ENCODE data around the gene IL1RAP. TPM values are rescaled to one million over a fixed set of nuclear protein-coding genes. Genes with fewer than 3 reads are reported as not detected.

IL1RAP gene
- total and polyA plus RNA-seq, 2 experiments from 2014 or later: 3.6 to 5.0 TPM

- Histone ChIP-seq H3K4me1 (ENCODE audit: insufficient read depth) (no peaks in the 10 kb centered on the region; the same call in 1 of the 2 replicates), H3F3A (replicated peaks; ENCODE audit: low read depth) (no peaks in the 10 kb centered on the region), H3K79me2 (replicated peaks; ENCODE audit: insufficient read depth) (no peaks in the 10 kb centered on the region), H3K27me3 (ENCODE audit: insufficient read depth) (no peaks in the 10 kb centered on the region), H3K27ac (ENCODE audit: low read depth) (no peak overlapping the region), H3K36me3 (ENCODE audit: insufficient read depth) (no peaks in the 10 kb centered on the region), H3K4me2 (no peak overlapping the region), H2AFZ (no peak overlapping the region), H3K9me2 (ENCODE audit: insufficient read depth) (no peaks in the 10 kb centered on the region), H4K20me1 (replicated peaks; ENCODE audit: insufficient read depth) (no peaks in the 10 kb centered on the region), H3K4me3 (no peak overlapping the region)
- Mint-ChIP-seq H3K4me1 (peaks cover 5% of the 10 kb centered on the region; the same call in 2 of the 3 replicates), H3K27ac (no peak overlapping the region), H3K9me3 (no peaks in the 10 kb centered on the region), H3K27me3 (ENCODE audit: insufficient read depth, low read depth, poor library complexity) (no peaks in the 10 kb centered on the region), H3K4me3 (no peak overlapping the region), H3K36me3 (ENCODE audit: low read depth) (no peaks in the 10 kb centered on the region)
- DNase-seq (ENCODE audit: low spot score): no peak
- no peak for ATAC-seq
- TF ChIP-seq REST (IDR thresholded peaks at IDR 0.05; ENCODE audit: unreplicated experiment): no peak
- TF ChIP-seq ZNF114 (CRISPR knock-in tag; IDR thresholded peaks at IDR 0.05): no peak
- TF ChIP-seq ZNF331 (CRISPR knock-in tag; IDR thresholded peaks at IDR 0.05; ENCODE audit: low read depth): no peak
- TF ChIP-seq EZH2 (IDR thresholded peaks at IDR 0.05; ENCODE audit: low read depth, unreplicated experiment): no peak
- TF ChIP-seq, protein P1, sequence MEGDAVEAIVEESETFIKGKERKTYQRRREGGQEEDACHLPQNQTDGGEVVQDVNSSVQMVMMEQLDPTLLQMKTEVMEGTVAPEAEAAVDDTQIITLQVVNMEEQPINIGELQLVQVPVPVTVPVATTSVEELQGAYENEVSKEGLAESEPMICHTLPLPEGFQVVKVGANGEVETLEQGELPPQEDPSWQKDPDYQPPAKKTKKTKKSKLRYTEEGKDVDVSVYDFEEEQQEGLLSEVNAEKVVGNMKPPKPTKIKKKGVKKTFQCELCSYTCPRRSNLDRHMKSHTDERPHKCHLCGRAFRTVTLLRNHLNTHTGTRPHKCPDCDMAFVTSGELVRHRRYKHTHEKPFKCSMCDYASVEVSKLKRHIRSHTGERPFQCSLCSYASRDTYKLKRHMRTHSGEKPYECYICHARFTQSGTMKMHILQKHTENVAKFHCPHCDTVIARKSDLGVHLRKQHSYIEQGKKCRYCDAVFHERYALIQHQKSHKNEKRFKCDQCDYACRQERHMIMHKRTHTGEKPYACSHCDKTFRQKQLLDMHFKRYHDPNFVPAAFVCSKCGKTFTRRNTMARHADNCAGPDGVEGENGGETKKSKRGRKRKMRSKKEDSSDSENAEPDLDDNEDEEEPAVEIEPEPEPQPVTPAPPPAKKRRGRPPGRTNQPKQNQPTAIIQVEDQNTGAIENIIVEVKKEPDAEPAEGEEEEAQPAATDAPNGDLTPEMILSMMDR (conservative IDR thresholded peaks at IDR 0.05; ENCODE audit: low read depth in 2 of 2): no peak
- no peak for TF ChIP-seq JUNB (IDR thresholded peaks at IDR 0.05; ENCODE audit: unreplicated experiment)
- no peak for TF ChIP-seq POLR2AphosphoS5 (IDR thresholded peaks at IDR 0.05; ENCODE audit: low read depth)
- TF ChIP-seq STAT1 (IDR thresholded peaks at IDR 0.05; ENCODE audit: unreplicated experiment): no peak
- TF ChIP-seq, protein P2, sequence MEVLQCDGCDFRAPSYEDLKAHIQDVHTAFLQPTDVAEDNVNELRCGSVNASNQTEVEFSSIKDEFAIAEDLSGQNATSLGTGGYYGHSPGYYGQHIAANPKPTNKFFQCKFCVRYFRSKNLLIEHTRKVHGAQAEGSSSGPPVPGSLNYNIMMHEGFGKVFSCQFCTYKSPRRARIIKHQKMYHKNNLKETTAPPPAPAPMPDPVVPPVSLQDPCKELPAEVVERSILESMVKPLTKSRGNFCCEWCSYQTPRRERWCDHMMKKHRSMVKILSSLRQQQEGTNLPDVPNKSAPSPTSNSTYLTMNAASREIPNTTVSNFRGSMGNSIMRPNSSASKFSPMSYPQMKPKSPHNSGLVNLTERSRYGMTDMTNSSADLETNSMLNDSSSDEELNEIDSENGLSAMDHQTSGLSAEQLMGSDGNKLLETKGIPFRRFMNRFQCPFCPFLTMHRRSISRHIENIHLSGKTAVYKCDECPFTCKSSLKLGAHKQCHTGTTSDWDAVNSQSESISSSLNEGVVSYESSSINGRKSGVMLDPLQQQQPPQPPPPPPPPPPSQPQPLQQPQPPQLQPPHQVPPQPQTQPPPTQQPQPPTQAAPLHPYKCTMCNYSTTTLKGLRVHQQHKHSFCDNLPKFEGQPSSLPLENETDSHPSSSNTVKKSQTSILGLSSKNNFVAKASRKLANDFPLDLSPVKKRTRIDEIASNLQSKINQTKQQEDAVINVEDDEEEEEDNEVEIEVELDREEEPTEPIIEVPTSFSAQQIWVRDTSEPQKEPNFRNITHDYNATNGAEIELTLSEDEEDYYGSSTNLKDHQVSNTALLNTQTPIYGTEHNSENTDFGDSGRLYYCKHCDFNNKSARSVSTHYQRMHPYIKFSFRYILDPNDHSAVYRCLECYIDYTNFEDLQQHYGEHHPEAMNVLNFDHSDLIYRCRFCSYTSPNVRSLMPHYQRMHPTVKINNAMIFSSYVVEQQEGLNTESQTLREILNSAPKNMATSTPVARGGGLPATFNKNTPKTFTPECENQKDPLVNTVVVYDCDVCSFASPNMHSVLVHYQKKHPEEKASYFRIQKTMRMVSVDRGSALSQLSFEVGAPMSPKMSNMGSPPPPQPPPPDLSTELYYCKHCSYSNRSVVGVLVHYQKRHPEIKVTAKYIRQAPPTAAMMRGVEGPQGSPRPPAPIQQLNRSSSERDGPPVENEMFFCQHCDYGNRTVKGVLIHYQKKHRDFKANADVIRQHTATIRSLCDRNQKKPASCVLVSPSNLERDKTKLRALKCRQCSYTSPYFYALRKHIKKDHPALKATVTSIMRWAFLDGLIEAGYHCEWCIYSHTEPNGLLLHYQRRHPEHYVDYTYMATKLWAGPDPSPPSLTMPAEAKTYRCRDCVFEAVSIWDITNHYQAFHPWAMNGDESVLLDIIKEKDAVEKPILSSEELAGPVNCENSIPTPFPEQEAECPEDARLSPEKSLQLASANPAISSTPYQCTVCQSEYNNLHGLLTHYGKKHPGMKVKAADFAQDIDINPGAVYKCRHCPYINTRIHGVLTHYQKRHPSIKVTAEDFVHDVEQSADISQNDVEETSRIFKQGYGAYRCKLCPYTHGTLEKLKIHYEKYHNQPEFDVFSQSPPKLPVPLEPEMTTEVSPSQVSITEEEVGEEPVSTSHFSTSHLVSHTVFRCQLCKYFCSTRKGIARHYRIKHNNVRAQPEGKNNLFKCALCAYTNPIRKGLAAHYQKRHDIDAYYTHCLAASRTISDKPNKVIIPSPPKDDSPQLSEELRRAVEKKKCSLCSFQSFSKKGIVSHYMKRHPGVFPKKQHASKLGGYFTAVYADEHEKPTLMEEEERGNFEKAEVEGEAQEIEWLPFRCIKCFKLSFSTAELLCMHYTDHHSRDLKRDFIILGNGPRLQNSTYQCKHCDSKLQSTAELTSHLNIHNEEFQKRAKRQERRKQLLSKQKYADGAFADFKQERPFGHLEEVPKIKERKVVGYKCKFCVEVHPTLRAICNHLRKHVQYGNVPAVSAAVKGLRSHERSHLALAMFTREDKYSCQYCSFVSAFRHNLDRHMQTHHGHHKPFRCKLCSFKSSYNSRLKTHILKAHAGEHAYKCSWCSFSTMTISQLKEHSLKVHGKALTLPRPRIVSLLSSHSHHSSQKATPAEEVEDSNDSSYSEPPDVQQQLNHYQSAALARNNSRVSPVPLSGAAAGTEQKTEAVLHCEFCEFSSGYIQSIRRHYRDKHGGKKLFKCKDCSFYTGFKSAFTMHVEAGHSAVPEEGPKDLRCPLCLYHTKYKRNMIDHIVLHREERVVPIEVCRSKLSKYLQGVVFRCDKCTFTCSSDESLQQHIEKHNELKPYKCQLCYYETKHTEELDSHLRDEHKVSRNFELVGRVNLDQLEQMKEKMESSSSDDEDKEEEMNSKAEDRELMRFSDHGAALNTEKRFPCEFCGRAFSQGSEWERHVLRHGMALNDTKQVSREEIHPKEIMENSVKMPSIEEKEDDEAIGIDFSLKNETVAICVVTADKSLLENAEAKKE (CRISPR knock-in tag; IDR thresholded peaks at IDR 0.05): no peak
- TF ChIP-seq NANOG (IDR thresholded peaks at IDR 0.05; ENCODE audit: borderline replicate concordance): no peak
- TF ChIP-seq ETS1 (IDR thresholded peaks at IDR 0.05): no peak
These were observed 185.9 kb downstream of the IL1RAP start for GRCh38 chr3:190699776-190700175.
